ENCODE data around the gene PCTP. TPM values are rescaled to one million over a fixed set of nuclear protein-coding genes. Genes with fewer than 3 reads are reported as not detected.

PCTP gene
- total and polyA plus RNA-seq, 8 donors: 4.7 to 69.2 (median 22.6) TPM

DNA sequence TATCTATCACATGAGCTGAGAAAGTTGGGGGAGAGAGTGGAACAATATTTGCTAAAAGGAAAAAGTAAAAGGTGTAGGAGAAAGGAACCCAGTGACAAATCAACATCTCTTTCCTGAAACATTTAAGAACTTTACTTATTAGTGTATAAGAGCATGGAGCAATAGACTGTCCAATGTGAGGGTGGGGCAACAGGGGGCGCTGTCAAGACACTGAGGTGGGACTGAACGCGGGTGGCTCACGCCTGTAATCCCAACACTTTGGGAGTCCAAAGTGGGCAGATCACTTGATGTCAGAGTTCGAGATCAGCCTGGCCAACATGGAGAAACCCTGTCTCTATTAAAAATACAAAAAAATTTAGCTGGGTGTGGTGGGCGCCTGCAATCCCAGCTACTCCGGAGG, 21.2 kb downstream of the PCTP start:
- Histone ChIP-seq H3K4me1 (peaks cover 0 to 17% (median 13%) of the 10 kb centered on the region in 4 donors), H3K27me3 (no peaks in the 10 kb centered on the region), H3K9me3 (no peaks in the 10 kb centered on the region), H3K36me3 (peaks cover 33 to 83% (median 80%) of the 10 kb centered on the region in 4 donors), H3K27ac (no peak overlapping the region), H3K4me3 (no peak overlapping the region)
- DNase-seq: no peak
- intact Hi-C loops (cut with DNase I; ENCODE audit: low total_unique reads): loop anchor here (5.0 kb wide), 1 partner anchor 240 kb away; no protein-coding TSS in a partner anchor
- 92 to 99% (median 96%) methylated on average over 7 of the region's 7 CpGs for WGBS, 5 donors
- TF ChIP-seq POLR2AphosphoS5 (IDR thresholded peaks at IDR 0.05) (no peak), EP300 (IDR thresholded peaks at IDR 0.05) (no peak), POLR2A (IDR thresholded peaks at IDR 0.05) (no peak)
- TF ChIP-seq, protein P1, sequence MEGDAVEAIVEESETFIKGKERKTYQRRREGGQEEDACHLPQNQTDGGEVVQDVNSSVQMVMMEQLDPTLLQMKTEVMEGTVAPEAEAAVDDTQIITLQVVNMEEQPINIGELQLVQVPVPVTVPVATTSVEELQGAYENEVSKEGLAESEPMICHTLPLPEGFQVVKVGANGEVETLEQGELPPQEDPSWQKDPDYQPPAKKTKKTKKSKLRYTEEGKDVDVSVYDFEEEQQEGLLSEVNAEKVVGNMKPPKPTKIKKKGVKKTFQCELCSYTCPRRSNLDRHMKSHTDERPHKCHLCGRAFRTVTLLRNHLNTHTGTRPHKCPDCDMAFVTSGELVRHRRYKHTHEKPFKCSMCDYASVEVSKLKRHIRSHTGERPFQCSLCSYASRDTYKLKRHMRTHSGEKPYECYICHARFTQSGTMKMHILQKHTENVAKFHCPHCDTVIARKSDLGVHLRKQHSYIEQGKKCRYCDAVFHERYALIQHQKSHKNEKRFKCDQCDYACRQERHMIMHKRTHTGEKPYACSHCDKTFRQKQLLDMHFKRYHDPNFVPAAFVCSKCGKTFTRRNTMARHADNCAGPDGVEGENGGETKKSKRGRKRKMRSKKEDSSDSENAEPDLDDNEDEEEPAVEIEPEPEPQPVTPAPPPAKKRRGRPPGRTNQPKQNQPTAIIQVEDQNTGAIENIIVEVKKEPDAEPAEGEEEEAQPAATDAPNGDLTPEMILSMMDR (IDR thresholded peaks at IDR 0.05): no peak

DNA sequence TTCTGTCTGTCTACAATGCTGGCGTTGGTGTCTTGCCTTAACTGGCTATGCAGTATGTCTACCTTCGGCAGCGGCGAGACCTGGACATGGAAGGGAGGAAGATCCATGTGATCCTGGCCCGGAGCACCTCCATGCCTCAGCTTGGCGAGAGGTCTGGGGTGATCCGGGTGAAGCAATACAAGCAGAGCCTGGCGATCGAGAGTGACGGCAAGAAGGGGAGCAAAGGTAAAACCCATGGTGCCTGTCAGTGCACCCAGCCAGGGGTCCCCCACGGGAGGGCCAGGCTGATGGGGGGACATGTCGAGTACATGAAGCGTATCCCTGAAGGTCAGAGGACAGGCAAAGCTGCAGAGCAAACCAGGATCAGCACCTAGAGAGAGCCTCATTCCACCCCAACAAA, 22.8 kb downstream of the PCTP start:
- H3K36me3 ChIP-seq: peaks cover 33 to 79% (median 78%) of the 10 kb centered on the region in 4 donors
- no peak overlapping the region for H3K27ac ChIP-seq
- intact Hi-C loops (cut with DNase I; ENCODE audit: low total_unique reads): loop anchor here (5.0 kb wide), 1 partner anchor 241 kb away; no protein-coding TSS in a partner anchor
- 84 to 93% (median 89%) methylated on average over 13 of the region's 13 CpGs for WGBS, 5 donors
- TF ChIP-seq EP300 (IDR thresholded peaks at IDR 0.05) (no peak), POLR2A (IDR thresholded peaks at IDR 0.05) (no peak), POLR2AphosphoS5 (IDR thresholded peaks at IDR 0.05) (no peak)
- TF ChIP-seq, protein P1 (IDR thresholded peaks at IDR 0.05): no peak
- no peaks in the 10 kb centered on the region for H3K9me3 ChIP-seq
- no peak overlapping the region for H3K4me3 ChIP-seq
- no peak for DNase-seq
- H3K27me3 ChIP-seq: no peaks in the 10 kb centered on the region
- peaks cover 0 to 15% (median 12%) of the 10 kb centered on the region in 4 donors for H3K4me1 ChIP-seq

DNA sequence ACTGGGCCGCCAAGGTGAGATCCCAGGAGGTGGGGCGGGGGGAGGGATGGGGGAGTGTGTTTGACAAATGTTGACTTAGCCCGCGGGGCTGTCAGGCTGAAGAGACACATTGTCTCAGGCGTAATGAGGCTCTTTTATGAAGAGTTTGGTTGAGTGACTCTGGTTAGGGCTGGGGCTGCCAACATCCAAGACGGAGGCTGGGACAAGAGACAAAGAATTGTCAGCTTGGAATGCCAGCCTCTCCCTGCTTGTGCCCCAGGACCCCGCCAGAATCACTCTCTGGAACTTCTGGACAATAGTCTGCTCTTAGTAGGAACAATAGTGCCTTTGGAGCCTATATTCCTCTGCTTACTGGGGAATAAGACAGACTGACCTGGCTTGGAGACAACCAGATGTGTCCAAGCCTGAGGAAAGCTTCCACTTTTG, 24.0 kb downstream of the PCTP start:
- Histone ChIP-seq H3K27me3 (no peaks in the 10 kb centered on the region), H3K27ac (no peak overlapping the region), H3K4me1 (peaks cover 0 to 5% (median 2%) of the 10 kb centered on the region in 4 donors), H3K36me3 (peaks cover 33 to 81% (median 72%) of the 10 kb centered on the region in 4 donors), H3K4me3 (no peak overlapping the region), H3K9me3 (no peaks in the 10 kb centered on the region)
- intact Hi-C loops (cut with DNase I; ENCODE audit: low total_unique reads): loop anchor here (5.0 kb wide), 1 partner anchor 243 kb away; no protein-coding TSS in a partner anchor
- 73 to 85% (median 77%) methylated on average over 7 of the region's 7 CpGs for WGBS, 5 donors
- no peak for DNase-seq
- TF ChIP-seq EP300 (IDR thresholded peaks at IDR 0.05) (no peak), POLR2A (IDR thresholded peaks at IDR 0.05) (no peak), POLR2AphosphoS5 (IDR thresholded peaks at IDR 0.05) (no peak)
- TF ChIP-seq, protein P1 (IDR thresholded peaks at IDR 0.05): no peak

DNA sequence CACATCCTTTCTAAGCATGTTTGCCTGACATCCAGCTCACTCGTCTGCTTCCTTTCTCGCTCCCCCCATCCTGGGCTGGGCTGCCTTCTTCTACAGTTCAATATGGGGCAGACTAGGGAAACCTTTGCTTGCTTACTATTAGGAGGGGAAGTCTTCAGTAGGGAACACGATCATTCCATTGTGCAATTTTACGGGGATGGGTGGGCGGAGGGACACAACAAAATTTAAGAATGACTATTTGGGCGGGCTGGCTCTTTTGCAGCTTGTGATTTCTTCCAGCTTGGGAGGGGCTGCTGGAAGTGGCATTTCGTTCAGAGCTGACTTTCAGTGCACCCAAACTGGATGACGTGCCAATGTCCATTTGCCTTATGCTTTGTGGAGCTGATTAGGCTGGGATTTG, 25.4 kb downstream of the PCTP start:
- no peak overlapping the region for H3K27ac ChIP-seq
- no peaks in the 10 kb centered on the region for H3K27me3 ChIP-seq
- TF ChIP-seq EP300 (IDR thresholded peaks at IDR 0.05) (no peak), POLR2A (IDR thresholded peaks at IDR 0.05) (no peak), POLR2AphosphoS5 (IDR thresholded peaks at IDR 0.05) (no peak)
- TF ChIP-seq, protein P1 (IDR thresholded peaks at IDR 0.05): no peak
- no peaks in the 10 kb centered on the region for H3K9me3 ChIP-seq
- intact Hi-C loops (cut with DNase I; ENCODE audit: low total_unique reads): no loop called here
- H3K4me3 ChIP-seq: no peak overlapping the region
- DNase-seq: no peak
- H3K36me3 ChIP-seq: peaks cover 29 to 76% (median 66%) of the 10 kb centered on the region in 4 donors
- no peaks in the 10 kb centered on the region for H3K4me1 ChIP-seq
- 91 to 97% (median 91%) methylated on average over 8 of the region's 8 CpGs for WGBS, 5 donors

Measured in stomach (tissue), 9 donors.